ENCODE results near the gene SCEL. TPM values are rescaled to one million over a fixed set of nuclear protein-coding genes. Genes with fewer than 3 reads are reported as not detected.

Gene SCEL
- total and polyA plus RNA-seq, 7 donors, result 0.04 TPM; not detected in 5

- H3K27me3 ChIP-seq (ENCODE audit: insufficient read depth in 3 of 3, low read length in 2 of 3), result no peaks in the 10 kb centered on the region
- no peaks in the 10 kb centered on the region for H3K36me3 ChIP-seq (ENCODE audit: insufficient read depth in 1 of 2, low read depth in 1 of 2)
- WGBS, 3 donors, result 82 to 84% (median 84%) methylated on average over 7 of the region's 7 CpGs
- TF ChIP-seq CTCF (IDR thresholded peaks at IDR 0.05), result no peak
- DNase-seq (no peak), ATAC-seq (no peak)
- H3K9me3 ChIP-seq, result no peaks in the 10 kb centered on the region
- no peaks in the 10 kb centered on the region for H3K4me1 ChIP-seq
- intact Hi-C loops (cut with DNase I), result no loop called here
- H3K27ac ChIP-seq, result no peak overlapping the region
- no peak overlapping the region for H3K4me3 ChIP-seq
Observed at GRCh38 chr13:77537289-77537919, 1.9 kb downstream of the SCEL start.

- intact Hi-C loops (cut with DNase I), result no loop called here
- no peaks in the 10 kb centered on the region for H3K36me3 ChIP-seq (ENCODE audit: insufficient read depth in 1 of 2, low read depth in 1 of 2)
- ATAC-seq (no peak), DNase-seq (no peak)
- no peaks in the 10 kb centered on the region for H3K4me1 ChIP-seq
- no peak overlapping the region for H3K27ac ChIP-seq
- no peaks in the 10 kb centered on the region for H3K9me3 ChIP-seq
- no peak for TF ChIP-seq CTCF (IDR thresholded peaks at IDR 0.05)
- 85 to 88% (median 85%) methylated on average over 8 of the region's 8 CpGs for WGBS, 3 donors
- no peak overlapping the region for H3K4me3 ChIP-seq
- H3K27me3 ChIP-seq (ENCODE audit: insufficient read depth in 3 of 3, low read length in 2 of 3), result no peaks in the 10 kb centered on the region
Observed at GRCh38 chr13:77543711-77544110, 8.2 kb downstream of the SCEL start.

- Histone ChIP-seq H3K27ac (no peak overlapping the region), H3K9me3 (no peaks in the 10 kb centered on the region), H3K27me3 (ENCODE audit: insufficient read depth in 3 of 3, low read length in 2 of 3) (no peaks in the 10 kb centered on the region), H3K4me3 (no peak overlapping the region), H3K36me3 (ENCODE audit: insufficient read depth in 1 of 2, low read depth in 1 of 2) (no peaks in the 10 kb centered on the region), H3K4me1 (no peaks in the 10 kb centered on the region)
- ATAC-seq (peak in 2 of 4 donors; percentile 49 to 53), DNase-seq (peak; percentile 58 to 67)
- TF ChIP-seq CTCF (IDR thresholded peaks at IDR 0.05), result no peak
- WGBS, 3 donors, result 11 to 16% (median 13%) methylated on average over 1 of the region's 1 CpG
- intact Hi-C loops (cut with DNase I), result no loop called here
Observed at GRCh38 chr13:77544355-77544754, 8.8 kb downstream of the SCEL start.

GRCh38 chr13:77544758-77545338 lies 9.3 kb downstream of the SCEL start:
- Histone ChIP-seq H3K9me3 (no peaks in the 10 kb centered on the region), H3K4me1 (no peaks in the 10 kb centered on the region), H3K4me3 (no peak overlapping the region), H3K27me3 (ENCODE audit: insufficient read depth in 3 of 3, low read length in 2 of 3) (no peaks in the 10 kb centered on the region), H3K36me3 (ENCODE audit: insufficient read depth in 1 of 2, low read depth in 1 of 2) (no peaks in the 10 kb centered on the region), H3K27ac (no peak overlapping the region)
- no peak for ATAC-seq
- WGBS, 3 donors, result 20 to 33% (median 23%) methylated on average over 4 of the region's 4 CpGs
- intact Hi-C loops (cut with DNase I), result no loop called here
- no peak for DNase-seq
- TF ChIP-seq CTCF (IDR thresholded peaks at IDR 0.05), result no peak
